ENCODE results near the gene NME3. TPM values are rescaled to one million over a fixed set of nuclear protein-coding genes. Genes with fewer than 3 reads are reported as not detected.

Gene NME3
- total RNA-seq, 1 donor from 2014 or later, result 51.2 TPM

- peak; percentile 18 for DNase-seq (ENCODE audit: low read depth)
Observed at GRCh38 chr16:1781758-1782407, 10.5 kb upstream of the NME3 start.

GRCh38 chr16:1781254-1781653 lies 9.9 kb upstream of the NME3 start:
- DNase-seq (ENCODE audit: low read depth), result no peak

GRCh38 chr16:1780677-1781072 lies 9.3 kb upstream of the NME3 start:
- DNase-seq (ENCODE audit: low read depth), result no peak

GRCh38 chr16:1779741-1780676 lies 8.7 kb upstream of the NME3 start:
- no peak for DNase-seq (ENCODE audit: low read depth)

- DNase-seq (ENCODE audit: low read depth), result no peak
Observed at GRCh38 chr16:1779234-1779701, 7.9 kb upstream of the NME3 start.

- DNase-seq (ENCODE audit: low read depth), result no peak
Observed at GRCh38 chr16:1778200-1779179, 7.1 kb upstream of the NME3 start.

- no peak for DNase-seq (ENCODE audit: low read depth)
Observed at GRCh38 chr16:1777375-1778199, 6.2 kb upstream of the NME3 start.

- DNase-seq (ENCODE audit: low read depth), result no peak
Observed at GRCh38 chr16:1776991-1777374, 5.6 kb upstream of the NME3 start.

GRCh38 chr16:1776672-1776955 lies 5.3 kb upstream of the NME3 start:
- DNase-seq (ENCODE audit: low read depth), result no peak

GRCh38 chr16:1775846-1776671 lies 4.7 kb upstream of the NME3 start:
- no peak for DNase-seq (ENCODE audit: low read depth)

- no peak for DNase-seq (ENCODE audit: low read depth)
Observed at GRCh38 chr16:1775006-1775845, 3.9 kb upstream of the NME3 start.

- no peak for DNase-seq (ENCODE audit: low read depth)
Observed at GRCh38 chr16:1774448-1774780, 3.1 kb upstream of the NME3 start.

GRCh38 chr16:1773703-1774447 lies 2.5 kb upstream of the NME3 start:
- peak; percentile 52 for DNase-seq (ENCODE audit: low read depth)

- peak; percentile 89 for DNase-seq (ENCODE audit: low read depth)
Observed at GRCh38 chr16:1772908-1773702, 1.8 kb upstream of the NME3 start, which contains the start of gene MRPS34. Gene MRPS34, minus strand, starts transcription at chr16:1773134. Its CDS starts 15 bp downstream, at chr16:1773119.

GRCh38 chr16:1772362-1772907 lies 1.1 kb upstream of the NME3 start, which contains the start of gene EME2:
Gene EME2, plus strand, starts transcription at chr16:1772810. Its CDS starts 418 bp downstream, at chr16:1773228.
- DNase-seq (ENCODE audit: low read depth), result no peak

- no peak for DNase-seq (ENCODE audit: low read depth)
Observed at GRCh38 chr16:1771864-1772361, 570 bp upstream of the NME3 start.
